Measurements from ENCODE around the gene HDAC3. TPM values are rescaled to one million over a fixed set of nuclear protein-coding genes. Genes with fewer than 3 reads are reported as not detected.
"Not testable (repeated sequence)": the region's sequence is repeated elsewhere in the genome, so short reads cannot be mapped to it uniquely, and the experiment has no call there.

Gene HDAC3
- total RNA-seq, 4 donors from 2014 or later = 31.2 to 55.6 (median 47.9) TPM

DNA sequence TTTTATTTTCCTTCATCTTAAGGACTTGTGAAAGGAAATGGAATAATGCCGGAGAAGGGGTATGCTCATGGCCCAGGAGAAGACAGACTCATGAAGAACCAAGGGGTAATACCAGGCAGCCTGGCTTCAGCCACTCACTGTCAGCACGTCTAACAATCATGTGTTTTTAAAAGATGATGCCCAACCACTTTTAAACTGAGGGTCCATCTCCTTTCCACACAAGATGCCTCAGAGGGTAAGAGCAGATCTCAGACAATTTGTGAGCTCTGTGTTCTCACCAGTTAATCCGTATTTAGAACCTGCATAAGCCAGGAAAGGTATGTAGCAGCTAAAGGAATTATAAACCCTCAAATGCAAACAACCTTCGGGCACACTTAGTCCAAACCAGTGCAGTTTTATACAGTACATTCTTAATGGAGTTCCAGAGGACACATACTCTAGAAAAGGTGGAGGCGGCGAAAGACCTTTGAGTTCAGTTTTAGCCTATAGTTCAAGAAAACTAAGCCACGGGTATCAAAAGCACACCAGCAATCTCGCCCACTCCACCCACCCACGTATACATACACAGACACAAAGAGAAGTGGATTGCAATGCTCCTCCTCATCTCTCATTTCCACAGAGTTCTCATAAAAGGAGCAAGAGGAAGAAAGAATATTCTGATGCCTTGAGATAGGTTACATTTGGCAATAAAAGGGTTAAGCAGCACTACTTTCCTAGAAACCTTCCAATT, 20.5 kb downstream of the HDAC3 start:
- Histone ChIP-seq H3K9me3 (no peaks in the 10 kb centered on the region), H3K27me3 (no peaks in the 10 kb centered on the region), H3K4me1 (peaks cover 0 to 30% (median 5%) of the 10 kb centered on the region in 4 donors), H3K27ac (peak overlapping the region in 2 of 4 donors; percentile 6 to 15), H3K36me3 (peaks cover 0 to 8% (median 0%) of the 10 kb centered on the region in 3 donors), H3K4me3 (peak overlapping the region in 1 of 4 donors; percentile 80)
- DNase-seq = no peak
- TF ChIP-seq POLR2A (IDR thresholded peaks at IDR 0.05) = no peak
- TF ChIP-seq, protein P1, sequence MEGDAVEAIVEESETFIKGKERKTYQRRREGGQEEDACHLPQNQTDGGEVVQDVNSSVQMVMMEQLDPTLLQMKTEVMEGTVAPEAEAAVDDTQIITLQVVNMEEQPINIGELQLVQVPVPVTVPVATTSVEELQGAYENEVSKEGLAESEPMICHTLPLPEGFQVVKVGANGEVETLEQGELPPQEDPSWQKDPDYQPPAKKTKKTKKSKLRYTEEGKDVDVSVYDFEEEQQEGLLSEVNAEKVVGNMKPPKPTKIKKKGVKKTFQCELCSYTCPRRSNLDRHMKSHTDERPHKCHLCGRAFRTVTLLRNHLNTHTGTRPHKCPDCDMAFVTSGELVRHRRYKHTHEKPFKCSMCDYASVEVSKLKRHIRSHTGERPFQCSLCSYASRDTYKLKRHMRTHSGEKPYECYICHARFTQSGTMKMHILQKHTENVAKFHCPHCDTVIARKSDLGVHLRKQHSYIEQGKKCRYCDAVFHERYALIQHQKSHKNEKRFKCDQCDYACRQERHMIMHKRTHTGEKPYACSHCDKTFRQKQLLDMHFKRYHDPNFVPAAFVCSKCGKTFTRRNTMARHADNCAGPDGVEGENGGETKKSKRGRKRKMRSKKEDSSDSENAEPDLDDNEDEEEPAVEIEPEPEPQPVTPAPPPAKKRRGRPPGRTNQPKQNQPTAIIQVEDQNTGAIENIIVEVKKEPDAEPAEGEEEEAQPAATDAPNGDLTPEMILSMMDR (IDR thresholded peaks at IDR 0.05) = no peak

DNA sequence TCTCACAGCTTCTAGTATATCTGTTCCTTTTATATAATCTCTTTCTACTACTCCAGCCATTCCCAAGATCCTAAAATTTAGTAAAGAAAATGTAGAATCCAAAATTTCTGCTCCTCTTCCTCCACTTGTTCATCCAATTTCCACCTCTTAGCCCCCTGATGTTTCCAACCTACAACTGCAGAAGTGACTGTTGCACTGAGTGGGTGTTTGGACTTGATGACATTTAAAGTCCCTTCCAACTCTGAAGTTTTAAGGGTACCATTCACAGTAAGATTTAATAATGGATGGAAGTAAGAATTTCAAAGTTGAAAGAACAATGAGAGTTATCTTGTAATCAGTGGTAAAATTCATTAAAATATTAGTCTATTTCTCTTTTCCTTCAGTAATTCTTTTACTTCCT, 23.3 kb downstream of the HDAC3 start:
- Histone ChIP-seq H3K27me3 (no peaks in the 10 kb centered on the region), H3K4me1 (peaks cover 0 to 43% (median 8%) of the 10 kb centered on the region in 4 donors), H3K36me3 (no peaks in the 10 kb centered on the region), H3K27ac (no peak overlapping the region), H3K9me3 (no peaks in the 10 kb centered on the region), H3K4me3 (no peak overlapping the region)
- TF ChIP-seq, protein P1 (IDR thresholded peaks at IDR 0.05) = no peak
- no peak for TF ChIP-seq POLR2A (IDR thresholded peaks at IDR 0.05)
- DNase-seq = no peak

DNA sequence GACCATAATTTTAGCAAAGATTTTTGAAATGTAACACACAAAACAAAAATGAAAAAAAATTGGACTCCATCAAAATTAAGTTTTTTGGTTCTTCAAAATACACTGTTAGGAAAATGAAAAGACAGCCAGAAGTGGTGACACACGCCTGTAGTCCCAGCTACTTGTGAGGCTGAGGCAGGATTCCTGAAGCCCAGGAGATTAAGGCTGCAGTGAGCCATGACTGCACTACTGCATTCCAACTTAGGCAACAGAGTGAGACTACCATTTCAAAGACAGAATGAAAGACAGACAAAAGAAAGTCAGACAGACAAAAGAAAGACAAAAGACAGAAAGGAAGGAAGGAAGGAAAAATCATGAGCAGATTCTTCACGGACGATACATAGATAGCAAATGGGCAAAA, 25.4 kb downstream of the HDAC3 start:
- no peak for DNase-seq
- no peaks in the 10 kb centered on the region for H3K9me3 ChIP-seq
- TF ChIP-seq, protein P1 (IDR thresholded peaks at IDR 0.05) = no peak
- TF ChIP-seq POLR2A (IDR thresholded peaks at IDR 0.05) = no peak
- no peak overlapping the region for H3K4me3 ChIP-seq
- no peaks in the 10 kb centered on the region for H3K36me3 ChIP-seq
- H3K27ac ChIP-seq = no peak overlapping the region
- peaks cover 0 to 42% (median 7%) of the 10 kb centered on the region in 4 donors for H3K4me1 ChIP-seq
- H3K27me3 ChIP-seq = no peaks in the 10 kb centered on the region

DNA sequence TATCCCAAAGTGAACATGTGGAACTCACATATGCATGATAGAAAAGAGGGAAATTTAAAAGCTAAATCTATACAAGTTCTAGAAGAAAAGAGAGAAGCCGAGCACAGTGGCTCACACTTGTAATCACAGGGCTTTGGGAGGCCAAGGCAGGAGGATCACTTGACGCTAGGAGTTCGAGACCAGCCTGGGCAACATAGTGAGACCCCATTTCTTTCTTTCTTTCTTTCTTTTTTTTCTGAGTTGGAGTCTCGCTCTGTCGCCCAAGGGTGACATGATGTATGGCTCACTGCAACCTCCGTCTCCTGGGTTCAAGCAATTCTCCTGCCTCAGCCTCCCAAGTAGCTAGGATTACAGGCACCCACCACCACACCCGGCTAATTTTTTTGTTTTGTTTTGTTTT, 26.7 kb downstream of the HDAC3 start:
- H3K27ac ChIP-seq, DNase-seq, H3K27me3 ChIP-seq, H3K4me3 ChIP-seq, H3K9me3 ChIP-seq, H3K36me3 ChIP-seq: not testable (repeated sequence)
- peaks cover 0 to 36% (median 9%) of the 10 kb centered on the region in 4 donors for H3K4me1 ChIP-seq

DNA sequence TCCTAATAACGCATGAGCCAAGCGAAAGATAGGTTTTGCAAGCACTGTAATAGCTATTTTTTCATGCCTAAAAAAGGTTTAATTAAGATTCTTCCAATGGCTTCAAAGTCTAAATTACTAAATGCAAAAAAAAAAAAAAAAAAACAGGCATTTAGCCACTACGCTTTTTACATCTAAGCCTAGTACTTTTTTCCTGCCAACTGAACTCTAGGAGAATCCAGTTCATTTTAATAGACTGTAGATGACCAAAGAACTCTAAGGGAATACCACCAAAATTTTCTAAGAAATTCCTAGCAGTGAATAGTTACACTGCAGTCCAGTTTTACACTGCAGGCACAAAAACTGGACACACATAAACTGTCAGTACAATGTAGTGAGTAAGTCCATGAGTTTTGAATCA, 27.6 kb downstream of the HDAC3 start:
- Histone ChIP-seq H3K27ac (peak overlapping the region in 3 of 4 donors; percentile 32 to 63 (median 32)), H3K9me3 (no peaks in the 10 kb centered on the region), H3K27me3 (no peaks in the 10 kb centered on the region), H3K36me3 (no peaks in the 10 kb centered on the region), H3K4me1 (peaks cover 0 to 45% (median 13%) of the 10 kb centered on the region in 4 donors), H3K4me3 (no peak overlapping the region)
- TF ChIP-seq POLR2A (IDR thresholded peaks at IDR 0.05) = no peak
- TF ChIP-seq, protein P1 (IDR thresholded peaks at IDR 0.05) = no peak
- DNase-seq = no peak

DNA sequence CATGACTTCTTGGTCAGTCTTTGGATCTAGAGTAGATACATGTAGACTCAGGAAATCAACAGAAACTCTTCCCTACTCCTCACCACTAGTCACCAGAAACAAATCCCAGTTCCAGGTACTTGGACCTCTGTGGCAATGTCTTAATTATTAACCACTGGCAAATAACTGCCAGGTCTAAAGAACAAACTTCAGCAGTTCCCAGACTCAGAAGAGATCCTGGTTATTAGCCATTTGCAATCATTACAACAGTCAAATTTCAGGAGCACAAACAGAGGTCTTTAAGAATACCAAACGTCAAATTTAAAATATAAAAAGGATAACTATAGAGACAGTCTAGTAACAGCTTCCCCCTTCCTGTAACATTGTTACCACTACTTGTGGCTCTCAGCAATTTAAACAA, 28.1 kb downstream of the HDAC3 start:
- TF ChIP-seq, protein P1 (IDR thresholded peaks at IDR 0.05) = peak in 2 of 6 experiments; percentile 3 to 16
- no peak for TF ChIP-seq POLR2A (IDR thresholded peaks at IDR 0.05)
- Histone ChIP-seq H3K9me3 (no peaks in the 10 kb centered on the region), H3K4me1 (peaks cover 0 to 46% (median 15%) of the 10 kb centered on the region in 4 donors), H3K4me3 (no peak overlapping the region), H3K27me3 (no peaks in the 10 kb centered on the region), H3K36me3 (no peaks in the 10 kb centered on the region), H3K27ac (peak overlapping the region in 3 of 4 donors; percentile 32 to 63 (median 32))
- no peak for DNase-seq
